Stimulated activated CD8-positive, alpha-beta memory T cell treated with anti-CD3 and anti-CD28 coated beads, Interleukin-4, amount 100 ng/mL, for 24 hours (primary cell): ENCODE data around the gene RNLS.

ENCODE experiments used
- DNase-seq: peaks from one replicate; pipeline ENCODE4 v3.0.0-alpha.2; 2020; ENCODE audit warnings: low read depth

Gene RNLS

DNA sequence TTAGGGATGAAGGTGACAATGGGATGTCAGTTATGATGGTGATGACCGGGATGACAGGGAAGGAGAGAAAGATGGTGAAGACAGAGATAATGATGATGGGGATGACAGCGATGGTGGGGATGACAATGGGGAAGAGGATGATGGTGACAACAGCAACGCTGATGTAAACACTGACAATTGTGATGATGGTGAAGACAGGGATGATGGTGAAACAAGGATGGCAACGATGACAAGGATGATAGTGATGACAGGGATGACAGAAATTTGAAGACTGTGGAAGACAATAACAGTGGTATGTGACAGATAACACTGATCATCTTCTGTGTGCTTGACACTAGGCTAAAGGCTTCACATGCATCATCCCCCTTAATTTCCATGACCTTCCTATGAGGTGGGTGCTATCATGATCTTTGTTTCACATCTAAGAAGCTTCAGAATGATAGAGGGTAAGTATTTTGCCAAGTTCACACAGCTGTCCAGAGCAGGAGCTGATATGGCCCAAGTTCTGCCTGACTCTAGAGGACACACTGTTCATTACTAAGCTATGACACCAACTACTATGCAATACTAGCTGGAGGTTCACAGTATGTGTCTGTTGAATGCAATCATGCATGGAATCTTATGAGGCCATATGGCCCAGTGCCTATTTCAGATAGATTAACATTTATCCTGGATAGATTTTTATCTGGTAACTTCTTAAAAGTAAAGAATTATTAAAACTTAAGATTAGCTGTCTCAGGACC is 105.6 kb downstream of the RNLS start:
- no peak for DNase-seq

DNA sequence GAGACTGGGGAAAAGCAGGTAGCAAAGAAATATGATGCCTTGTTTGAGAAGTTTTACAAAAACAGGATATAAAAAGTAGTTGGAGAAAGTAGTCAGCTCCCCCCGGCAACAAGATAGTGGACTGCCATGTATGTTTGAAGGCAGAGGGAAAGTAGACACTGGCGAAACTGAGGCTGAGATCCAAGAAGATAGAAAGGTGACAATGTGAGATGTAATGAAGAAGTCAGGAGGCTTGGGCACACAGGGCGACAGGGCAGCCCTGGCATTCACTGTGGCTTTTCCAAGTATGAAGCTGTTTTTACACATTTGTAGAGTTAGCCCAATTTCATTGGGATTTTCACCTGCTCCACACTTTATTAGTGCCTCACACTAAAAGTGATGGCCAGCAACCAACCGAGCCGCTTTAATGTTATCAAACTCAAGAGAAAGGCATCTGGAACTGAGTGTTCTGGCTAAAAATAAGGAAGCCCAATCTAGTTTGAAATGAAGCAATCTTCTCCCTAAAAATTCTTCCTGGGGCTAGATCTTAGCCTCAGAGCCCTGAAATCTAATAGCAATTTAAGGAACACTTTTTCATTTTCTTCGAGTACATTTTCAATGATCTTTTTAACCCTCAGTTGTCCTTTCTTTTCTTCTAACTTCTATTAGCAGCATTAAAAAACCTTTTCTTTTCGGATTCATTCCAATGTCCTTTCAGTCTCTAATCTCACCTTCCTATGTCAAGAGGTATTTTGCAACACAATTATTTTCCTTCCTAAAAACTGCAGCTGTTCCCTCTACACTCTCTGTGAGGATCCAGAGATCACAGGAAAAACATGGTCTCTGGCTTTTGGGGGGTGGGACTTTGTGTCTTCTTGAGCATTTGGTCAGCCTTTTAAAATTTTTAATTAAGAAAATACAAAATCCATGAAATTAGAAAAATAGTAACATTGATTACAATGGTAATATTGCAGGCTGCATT is 108.0 kb downstream of the RNLS start:
- no peak for DNase-seq

DNA sequence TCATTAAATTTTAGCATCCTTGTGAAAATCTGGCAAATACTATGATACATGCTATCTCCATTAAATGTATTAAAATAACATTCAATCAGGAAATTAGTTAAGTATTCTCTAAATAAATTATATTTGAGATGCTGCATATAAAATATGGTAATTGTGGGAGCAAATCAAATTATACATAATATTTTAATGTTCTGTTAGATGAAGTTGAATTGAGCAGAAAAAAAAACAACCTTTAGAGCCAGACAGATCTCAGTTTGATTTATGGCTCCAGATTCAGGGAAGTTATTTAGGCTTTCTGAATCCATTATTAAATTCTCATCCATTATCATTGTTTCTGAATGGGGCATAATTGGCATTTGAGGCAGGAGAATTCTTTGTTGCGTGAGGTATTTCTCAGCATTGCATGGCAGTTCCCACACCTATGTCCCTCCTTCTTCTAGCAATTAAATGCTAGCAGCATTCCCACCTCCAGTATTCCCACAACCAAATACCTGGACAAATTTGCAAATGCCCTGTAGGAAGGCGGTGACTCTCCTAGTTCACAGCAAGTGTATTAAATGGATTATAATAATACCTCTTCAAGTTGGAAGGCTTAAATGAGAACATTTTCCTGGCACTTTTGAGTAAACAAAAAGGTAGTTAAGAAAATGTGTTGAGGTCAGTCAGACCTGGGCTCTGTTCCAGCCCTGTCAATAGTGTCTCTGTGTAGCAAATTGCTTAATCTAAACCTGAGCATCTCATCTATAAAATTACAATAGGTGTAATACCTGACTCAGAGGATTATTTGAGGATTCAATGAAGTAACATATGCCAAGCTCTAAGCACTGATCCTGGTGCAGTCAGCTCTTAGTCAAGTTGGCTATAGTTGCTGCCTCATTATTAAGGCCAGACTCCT is 108.9 kb downstream of the RNLS start:
- no peak for DNase-seq

DNA sequence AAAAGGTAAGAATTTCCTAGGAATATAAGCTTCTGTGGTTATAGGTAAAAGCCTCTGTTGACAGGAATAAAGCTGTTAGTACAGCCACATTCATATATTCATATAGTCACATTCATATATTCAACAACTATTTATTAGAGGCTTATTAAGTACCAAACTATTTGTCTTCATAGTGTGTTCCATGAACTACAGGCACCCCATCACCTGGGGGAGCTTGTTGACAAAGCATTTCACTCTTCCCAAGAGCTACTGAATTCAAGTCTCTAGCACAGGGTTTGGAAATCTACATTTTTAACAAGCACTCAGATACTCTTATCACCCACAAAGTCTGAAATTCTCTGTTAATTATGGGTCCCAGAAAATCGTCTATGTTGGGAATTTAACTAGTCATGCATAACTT is 110.6 kb downstream of the RNLS start:
- DNase-seq: no peak

DNA sequence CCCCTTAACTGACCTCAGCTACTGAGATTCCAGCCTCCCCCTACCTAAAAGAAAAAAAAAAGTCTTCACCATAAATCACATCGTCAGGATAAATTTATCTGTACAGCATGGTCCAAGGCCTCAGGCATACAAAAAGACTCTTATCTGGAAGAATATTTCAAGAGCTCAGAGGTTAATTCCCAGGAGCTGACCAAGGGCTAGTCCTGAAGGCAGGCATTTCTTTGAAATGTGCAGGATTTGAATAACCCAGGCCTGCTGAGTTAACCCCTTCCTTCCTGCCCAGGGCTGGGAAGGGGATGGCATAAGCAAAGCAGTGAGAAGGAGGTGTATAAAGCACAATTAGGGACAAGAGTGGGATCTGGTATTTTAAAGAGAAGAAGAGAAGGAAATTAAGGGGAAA is 111.2 kb downstream of the RNLS start:
- DNase-seq: no peak

DNA sequence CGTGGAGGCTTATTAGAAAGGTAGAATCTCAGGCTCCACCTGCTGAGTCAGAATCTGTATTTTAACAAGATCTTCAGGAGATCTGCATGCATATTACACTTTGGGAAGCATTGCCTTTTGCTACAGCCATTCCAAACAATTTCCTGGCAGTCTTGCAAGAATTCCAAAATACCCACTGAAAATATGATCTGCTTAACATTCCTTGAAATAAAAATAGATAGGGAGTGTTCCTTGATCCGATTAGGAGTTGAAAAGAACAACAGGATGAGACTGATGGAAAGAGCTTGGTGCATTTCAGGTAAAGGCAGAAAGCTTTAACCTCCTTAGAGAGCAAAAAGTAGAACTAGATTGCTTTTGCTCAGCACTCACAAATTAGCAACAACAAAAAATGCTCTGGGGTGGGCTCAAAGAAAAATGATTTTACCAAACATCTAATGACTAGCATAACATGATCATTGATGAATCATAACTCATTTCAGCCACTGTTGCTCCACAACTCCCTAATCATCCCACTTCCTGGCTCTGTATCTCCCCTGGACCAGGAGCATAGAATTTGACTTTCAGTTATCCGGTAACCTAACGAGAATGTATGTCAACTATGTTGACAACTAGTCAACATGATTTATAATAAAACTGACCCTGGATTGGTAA is 115.2 kb downstream of the RNLS start:
- DNase-seq: no peak

DNA sequence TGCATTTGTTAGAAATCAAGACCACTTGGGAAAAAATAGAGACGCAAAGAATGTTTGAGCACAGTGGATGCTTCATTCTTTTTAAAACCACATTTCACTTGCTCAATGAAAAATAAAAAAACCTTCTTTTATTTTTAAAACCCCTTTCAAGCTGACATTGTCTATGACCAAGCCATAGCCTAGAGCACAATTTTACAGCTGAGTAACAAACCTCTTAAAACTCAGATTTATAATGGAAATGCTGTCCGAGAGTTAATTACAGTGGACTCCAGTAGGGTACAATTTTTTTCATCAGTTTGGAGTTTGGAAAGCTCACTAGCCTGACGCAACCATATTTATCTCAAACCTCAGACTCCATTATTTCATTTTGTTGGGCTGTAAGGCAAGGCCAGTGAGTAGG is 116.3 kb downstream of the RNLS start:
- DNase-seq: no peak

DNA sequence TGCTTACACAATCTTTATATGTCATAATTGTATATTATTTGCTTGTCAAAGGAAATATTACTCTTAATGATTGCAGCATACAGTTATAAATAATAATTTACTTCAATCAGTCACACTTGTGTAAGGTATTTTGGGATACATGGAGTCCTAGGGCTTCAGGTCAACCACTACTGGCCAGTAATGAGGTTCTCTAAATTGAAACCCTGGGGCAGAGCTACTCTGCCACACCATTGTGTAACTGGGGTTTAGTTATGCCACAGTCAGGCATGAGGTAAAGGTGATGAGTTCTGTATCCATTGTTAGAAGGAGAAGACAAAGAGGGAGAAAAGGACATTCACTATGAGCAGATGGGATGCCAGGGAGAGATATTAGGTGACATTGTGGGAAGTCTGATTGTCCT is 117.4 kb downstream of the RNLS start:
- DNase-seq: no peak

DNA sequence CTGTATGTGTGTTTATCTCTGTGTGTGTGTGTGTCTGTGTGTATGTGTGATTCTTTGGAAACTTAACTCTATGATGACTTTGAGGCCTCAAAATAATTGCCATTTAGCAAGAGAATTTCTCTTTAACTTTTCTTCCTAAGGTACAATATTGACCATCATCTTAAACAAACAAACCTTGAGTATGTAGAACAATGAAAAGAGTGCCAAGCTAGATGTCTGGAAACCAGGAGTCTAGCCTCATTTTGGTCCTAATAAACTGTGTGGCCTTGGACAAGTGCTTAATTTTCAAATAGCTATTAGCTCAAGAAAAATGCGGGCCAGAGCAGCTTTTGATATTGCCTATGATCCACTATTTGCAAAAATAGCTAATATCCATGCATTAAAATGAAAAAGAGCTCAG is 119.3 kb downstream of the RNLS start:
- no peak for DNase-seq

DNA sequence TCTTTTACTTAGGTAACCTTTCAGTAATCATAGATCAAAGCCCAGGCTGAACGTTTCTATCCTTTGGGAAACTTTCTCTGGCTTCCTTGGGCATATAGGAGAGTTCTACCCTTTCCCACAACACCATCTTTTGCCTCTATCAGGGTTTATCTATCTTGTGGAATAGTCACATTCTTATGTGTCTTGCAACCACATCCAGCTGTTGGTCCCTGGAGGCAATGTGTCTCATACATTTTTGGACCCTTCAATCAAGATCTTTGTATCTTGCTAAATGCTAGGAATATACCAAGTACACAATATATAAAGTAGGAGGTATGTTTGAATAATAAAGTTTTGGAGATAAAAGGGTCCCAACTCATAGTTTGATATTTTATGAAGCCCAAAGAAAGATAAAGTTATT is 121.7 kb downstream of the RNLS start:
- no peak for DNase-seq

DNA sequence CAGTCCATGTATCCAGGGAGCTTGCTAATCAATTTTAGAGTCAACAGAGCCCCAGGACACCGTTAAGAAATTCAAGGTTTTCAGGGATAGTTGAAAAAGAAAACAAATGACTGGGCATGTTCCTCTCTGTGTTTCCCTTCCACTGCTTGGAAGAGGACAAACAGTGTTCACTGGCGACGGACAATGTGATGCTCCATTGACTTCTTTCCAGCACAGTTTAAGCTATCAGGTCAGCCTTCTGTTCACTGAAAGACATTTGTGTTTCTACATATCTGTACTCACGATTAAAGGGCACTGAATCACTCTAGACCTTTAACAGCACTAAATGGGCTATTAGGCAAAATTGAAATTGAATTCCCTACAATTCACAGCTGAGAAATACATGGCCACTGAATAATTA is 123.6 kb downstream of the RNLS start:
- DNase-seq: no peak

DNA sequence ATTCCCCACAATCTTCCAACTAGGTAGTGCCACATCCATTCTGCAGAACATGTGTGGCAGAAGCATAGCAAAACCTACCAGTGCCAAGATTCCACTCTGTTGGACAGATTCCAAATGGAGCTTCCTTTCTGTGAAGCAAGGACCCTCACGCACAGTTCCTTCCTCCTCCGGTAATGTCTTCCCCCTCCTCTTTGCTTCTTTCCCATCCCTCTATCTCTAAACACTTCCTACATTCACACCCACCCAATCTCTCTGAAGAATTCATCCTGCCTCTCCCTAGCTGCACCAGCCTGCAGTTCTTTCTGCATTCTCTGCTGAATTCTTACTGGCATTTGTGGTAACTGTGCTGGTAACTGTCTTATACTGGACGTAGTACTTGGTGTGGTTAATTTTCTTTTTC is 124.9 kb downstream of the RNLS start:
- no peak for DNase-seq

DNA sequence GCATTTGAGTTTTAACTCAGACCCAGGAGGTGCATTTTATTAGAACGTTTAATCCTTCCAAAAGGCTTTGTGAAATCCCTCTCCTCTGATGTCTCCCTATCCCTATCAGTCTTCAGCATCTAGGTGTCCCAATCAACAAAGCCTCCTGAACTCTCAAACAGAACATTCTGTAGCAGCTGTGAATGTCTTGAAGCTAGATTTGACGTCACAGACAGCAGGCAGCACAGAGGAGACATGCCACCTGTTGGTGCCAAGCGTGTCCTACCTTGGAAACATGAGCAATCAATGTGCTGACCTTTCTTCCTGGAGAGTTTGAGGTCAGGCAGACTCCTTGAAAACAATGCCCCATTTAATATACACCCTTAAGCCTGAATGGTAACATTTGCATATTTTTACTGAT is 125.5 kb downstream of the RNLS start:
- DNase-seq: no peak

DNA sequence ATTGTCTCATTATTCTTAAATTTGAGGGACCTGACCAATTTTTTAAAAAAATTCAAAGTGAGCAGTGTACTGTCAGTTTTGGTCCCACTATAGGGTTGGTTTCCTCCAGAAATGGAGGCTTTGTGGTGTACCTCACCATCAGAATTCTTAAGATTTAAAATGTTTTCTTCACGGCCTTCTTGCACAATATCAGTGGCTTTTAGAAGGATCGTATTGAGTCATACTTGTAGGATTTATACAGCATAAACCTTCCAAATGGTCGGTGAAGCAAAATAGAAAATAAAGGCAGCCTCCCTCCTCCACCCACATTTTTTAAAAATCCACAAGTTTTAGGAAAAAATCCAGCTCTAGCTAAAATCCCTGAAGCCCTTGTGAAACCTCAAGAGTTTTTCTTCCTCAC is 126.4 kb downstream of the RNLS start:
- DNase-seq: no peak

DNA sequence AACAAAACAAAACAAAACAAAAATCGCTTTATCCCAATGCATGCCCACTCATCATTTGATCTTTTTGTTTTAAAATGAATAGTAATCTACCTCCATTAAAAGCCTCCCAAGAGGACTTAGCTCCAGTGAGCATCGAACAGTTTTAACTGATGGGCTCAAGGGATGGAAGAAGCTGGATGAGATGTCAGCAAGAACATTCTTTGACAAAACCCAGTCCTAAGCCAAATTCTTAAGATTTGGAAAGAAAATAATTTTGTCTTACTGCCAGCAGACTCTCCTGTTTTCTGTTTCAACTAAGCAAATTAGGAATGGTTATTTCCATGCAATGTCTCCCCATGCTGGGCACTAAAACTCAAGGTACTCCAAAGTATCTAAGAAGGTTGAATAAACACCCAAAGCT is 127.3 kb downstream of the RNLS start:
- no peak for DNase-seq

DNA sequence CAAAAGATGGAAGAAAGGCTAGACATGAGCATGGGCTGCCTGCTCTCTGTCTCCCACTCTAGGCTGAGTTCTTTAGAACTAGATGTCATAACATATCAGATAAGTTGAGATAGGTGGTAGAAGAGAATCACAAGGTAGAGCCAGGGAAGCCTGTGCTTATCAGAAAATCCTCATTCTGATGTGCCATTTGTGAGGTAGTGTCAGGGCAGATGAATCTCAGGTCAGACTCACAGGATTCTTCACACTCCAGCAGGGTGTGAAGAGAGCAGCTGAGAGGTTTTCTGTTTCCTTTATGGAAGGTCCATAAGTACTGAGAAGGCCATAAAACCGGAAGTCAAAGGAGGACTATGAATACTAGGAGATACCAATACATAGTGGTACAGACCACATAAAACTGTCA is 132.9 kb downstream of the RNLS start:
- DNase-seq: no peak

DNA sequence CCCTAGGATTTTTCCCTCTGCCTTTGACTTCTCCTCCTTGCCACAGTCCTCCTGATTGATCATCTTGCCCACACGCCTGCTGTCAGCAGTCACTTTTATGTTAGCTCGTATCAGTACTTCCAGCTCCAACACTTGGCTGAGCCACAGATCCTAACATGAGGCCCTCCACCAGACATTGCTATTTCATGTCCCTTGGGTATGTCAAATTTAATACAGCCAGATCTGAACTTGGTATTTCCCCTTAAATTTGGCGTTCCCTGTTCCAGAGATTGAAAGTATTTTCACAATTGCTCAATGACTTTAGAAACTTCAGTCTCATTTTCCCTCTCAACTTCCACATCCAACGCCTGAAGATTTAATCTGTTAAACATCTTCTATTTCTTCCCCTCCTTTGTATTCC is 140.4 kb downstream of the RNLS start:
- DNase-seq: no peak

DNA sequence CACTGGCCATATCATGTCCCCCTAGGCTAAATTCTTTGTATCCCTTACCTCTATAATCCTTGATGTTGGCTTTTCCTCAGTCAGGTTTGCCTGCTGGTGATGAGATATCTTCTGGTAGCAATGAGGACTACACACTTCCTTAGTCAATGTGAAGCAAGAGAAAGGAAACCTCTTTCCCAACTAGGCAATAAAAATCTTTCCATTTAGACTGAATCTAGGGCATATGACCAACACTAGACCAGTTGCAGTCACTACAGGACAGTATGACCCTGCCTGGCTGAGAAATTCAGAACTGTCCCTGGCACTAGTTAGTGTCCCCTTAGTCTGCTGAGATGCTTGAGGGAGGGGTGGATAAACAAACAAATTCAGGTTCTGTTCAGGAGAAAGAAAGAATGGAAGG is 142.6 kb downstream of the RNLS start:
- DNase-seq: no peak

DNA sequence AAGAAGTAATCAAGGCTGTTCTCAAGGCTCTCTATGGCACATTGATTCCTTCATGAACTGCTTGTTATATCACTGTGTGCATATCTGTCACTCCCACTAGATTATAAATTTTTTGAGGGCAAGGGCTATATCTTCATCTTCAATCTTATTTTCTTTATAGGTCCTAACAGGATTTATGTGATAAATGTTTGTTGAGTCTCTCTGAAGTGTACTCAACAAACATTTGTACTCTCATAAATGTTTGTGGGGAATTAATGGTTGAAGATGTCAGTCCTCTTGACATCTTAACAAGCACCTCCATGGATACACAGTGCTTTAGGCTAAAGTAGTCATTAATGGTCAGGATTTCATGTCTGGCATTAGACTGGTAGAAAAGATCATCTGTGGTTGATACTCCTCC is 143.2 kb downstream of the RNLS start:
- DNase-seq: no peak

DNA sequence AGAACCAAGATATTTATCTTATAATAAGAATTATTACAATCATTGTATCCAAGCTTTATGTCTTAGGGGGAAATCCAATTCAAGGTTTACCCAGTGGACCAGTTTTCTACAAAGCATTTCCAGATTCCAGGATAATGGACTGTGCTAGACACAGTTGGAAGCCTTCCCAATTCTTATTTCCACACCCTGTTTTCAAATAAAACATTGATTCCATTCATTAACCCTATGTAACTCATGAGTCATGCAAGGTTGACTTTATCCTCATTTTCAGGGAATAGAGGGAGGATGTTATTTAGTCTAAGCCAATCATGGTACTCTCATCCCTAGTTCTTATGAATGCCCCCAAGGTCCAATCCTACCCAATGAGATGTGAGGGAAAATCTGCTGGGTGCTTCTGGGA is 145.7 kb downstream of the RNLS start:
- DNase-seq: no peak

DNA sequence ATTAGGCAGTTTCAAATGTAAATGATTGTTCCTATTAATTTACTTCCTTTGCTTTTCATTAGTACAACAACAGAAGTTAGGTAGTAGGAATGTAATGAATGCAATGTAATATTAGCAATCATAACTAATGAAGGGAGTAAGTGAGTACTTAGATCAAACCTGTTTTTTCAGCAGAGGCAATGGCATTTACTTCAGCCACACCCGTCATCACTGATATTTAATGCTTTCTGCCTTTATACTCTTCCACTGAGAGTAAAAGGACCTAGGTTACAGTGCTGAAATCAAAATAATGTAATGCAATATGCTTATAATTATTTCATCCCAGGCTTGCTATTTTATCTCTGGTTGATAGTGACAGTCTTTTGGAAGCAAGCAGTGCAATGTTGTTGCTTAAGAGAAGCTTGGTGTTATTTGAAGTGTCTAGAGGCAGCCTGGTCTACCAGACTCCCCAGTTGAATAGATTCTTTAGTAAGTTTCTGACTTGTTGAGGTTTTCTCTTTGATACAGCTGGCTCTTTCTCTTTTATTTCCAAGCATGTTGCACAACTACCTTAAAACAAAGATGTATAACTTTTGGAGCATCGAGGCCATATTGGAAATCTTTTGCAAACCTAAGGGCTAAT is 149.4 kb downstream of the RNLS start:
- DNase-seq: no peak

DNA sequence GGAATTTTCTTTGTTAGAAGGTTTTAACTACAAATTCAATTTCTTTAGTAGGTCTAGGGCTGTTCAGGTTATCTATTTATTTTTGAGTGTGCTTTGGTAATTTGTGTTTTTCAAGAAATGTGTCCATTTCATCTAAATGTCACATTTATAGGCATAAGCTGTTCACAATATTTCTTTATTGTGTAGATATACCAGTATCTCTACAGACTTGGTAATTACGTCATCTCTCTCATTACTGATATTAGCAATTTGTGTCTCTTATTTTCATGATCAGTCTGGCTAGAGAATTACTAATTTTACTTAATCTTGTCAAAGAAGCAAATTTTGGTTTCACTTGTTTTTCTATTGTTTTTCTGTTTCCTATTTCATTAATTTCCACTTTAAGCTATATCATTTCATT is 152.0 kb downstream of the RNLS start:
- DNase-seq: no peak
